HCT116 (cell line): Measurements from ENCODE around the gene WDR37.

Experiments used
- EZH2 ChIP-seq: fragments of 200-600 bp; sonication (generic); IDR thresholded peaks from 2 replicates; pipeline ENCODE4 v1.6.1; 2017; ENCODE audit warnings: antibody characterized with exemption, mixed run types
- JUND ChIP-seq: IDR thresholded peaks from 2 replicates; pipeline ENCODE4 v1.6.1; 2012
- POLR2A ChIP-seq: IDR thresholded peaks from 2 replicates; pipeline ENCODE4 v1.7.0; 2011; ENCODE audit warnings: borderline replicate concordance; ENCODE audit not compliant: insufficient read depth, insufficient read length; ENCODE audit errors: extremely low read depth
- SP1 ChIP-seq: IDR thresholded peaks from 2 replicates; pipeline ENCODE4 v1.6.1; 2012; ENCODE audit warnings: low read depth
- ZNF274 ChIP-seq: fragments of 200-500 bp; sonication (Bioruptor generic); IDR thresholded peaks from 2 replicates; pipeline ENCODE4 v1.6.1; 2014; ENCODE audit warnings: mild to moderate bottlenecking, low read depth, low read length, inconsistent platforms
- TF ChIP-seq, protein P1 (sequence below), 3 experiments: fragments of 200-600 bp in 1 of 3; sonication (generic) in 1 of 3; IDR thresholded peaks in 2 of 3; conservative IDR thresholded peaks in 1 of 3; 2 replicates each; pipeline ENCODE4 v1.5.1; 2012 to 2017; ENCODE audit warnings: low read depth in 2 of 3, low read length in 2 of 3, antibody characterized with exemption in 1 of 3, borderline replicate concordance in 1 of 3, control low read depth in 1 of 3, mild to moderate bottlenecking in 1 of 3, mixed read lengths in 1 of 3, mixed run types in 1 of 3, moderate library complexity in 1 of 3; ENCODE audit not compliant: insufficient read depth in 1 of 3

GRCh38 chr10:1049425-1049958, 6.7 kb upstream of the WDR37 start:
- TF ChIP-seq EZH2 (no peak), SP1 (no peak), JUND (no peak), POLR2A (no peak), ZNF274 (no peak)
- TF ChIP-seq, protein P1, sequence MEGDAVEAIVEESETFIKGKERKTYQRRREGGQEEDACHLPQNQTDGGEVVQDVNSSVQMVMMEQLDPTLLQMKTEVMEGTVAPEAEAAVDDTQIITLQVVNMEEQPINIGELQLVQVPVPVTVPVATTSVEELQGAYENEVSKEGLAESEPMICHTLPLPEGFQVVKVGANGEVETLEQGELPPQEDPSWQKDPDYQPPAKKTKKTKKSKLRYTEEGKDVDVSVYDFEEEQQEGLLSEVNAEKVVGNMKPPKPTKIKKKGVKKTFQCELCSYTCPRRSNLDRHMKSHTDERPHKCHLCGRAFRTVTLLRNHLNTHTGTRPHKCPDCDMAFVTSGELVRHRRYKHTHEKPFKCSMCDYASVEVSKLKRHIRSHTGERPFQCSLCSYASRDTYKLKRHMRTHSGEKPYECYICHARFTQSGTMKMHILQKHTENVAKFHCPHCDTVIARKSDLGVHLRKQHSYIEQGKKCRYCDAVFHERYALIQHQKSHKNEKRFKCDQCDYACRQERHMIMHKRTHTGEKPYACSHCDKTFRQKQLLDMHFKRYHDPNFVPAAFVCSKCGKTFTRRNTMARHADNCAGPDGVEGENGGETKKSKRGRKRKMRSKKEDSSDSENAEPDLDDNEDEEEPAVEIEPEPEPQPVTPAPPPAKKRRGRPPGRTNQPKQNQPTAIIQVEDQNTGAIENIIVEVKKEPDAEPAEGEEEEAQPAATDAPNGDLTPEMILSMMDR (IDR thresholded peaks at IDR 0.05 in 2 of 3, conservative IDR thresholded peaks at IDR 0.05 in 1 of 3; ENCODE audit: borderline replicate concordance in 1 of 3, insufficient read depth in 1 of 3, low read depth in 2 of 3, low read length in 2 of 3), result no peak
